NAMALWA (cell line): ENCODE results near the gene RSRC1.

Source experiments
- DNase-seq: peaks from one replicate; pipeline ENCODE4 v3.0.0-alpha.2; 2015; ENCODE audit warnings: low spot score

RSRC1 gene

GRCh38 chr3:158128755-158129154 lies 18.9 kb downstream of the RSRC1 start:
- no peak for DNase-seq

DNA sequence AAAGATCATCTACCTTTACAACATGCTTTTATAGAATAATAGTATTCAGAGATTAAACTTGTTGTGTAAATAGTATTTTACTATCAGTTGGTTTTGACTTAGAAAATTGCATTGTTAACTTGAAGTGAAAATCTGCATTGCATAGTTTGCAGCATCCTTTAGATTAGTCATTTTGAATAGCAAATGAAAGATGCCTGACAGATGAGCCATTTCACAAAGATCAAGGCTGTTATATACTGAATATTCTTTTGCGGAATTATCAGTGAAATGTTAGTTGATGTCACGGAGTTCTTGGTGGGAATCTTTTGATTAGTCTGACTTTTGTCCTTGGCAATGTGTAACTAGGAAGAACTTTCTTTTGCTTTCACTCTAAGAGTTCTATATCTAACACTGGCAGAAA lies 24.5 kb downstream of the RSRC1 start:
- DNase-seq = no peak

DNA sequence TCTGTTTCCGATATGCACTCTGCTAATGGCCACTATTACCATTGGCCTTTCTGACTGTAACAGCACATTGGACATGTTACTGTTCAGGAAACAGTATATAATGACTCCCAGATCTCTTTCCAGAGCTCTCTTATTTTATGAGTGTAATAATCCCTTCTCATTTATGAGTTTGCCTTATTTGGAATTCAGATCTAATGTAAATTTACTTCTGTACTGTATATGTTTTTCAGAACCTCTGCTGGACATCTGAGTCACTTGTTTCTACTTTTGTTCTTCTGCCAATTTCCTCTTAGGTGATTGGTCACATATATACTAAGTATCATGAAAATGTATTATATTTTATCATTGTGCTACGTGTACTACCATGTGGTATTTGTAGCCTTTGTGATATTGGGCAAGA lies 30.5 kb downstream of the RSRC1 start:
- no peak for DNase-seq

DNA sequence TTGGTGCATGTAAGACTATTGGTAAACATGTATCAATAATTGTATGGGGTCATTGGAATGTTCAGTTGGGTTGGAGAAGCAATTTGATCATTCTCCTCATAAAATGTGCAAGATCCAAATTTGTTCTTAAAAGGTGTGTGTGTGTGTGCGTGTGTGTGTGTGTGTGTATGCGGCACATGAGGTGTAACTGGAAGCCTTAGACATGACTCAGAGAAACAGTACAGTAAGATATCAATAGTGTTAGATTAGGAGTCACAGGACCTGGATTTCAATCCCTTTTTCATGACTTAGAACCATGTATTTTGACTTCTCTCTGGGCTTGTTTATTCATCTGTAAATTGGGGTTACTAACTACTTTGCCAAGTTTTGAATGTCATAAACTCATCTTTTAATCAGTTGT lies 38.3 kb downstream of the RSRC1 start:
- DNase-seq = no peak

DNA sequence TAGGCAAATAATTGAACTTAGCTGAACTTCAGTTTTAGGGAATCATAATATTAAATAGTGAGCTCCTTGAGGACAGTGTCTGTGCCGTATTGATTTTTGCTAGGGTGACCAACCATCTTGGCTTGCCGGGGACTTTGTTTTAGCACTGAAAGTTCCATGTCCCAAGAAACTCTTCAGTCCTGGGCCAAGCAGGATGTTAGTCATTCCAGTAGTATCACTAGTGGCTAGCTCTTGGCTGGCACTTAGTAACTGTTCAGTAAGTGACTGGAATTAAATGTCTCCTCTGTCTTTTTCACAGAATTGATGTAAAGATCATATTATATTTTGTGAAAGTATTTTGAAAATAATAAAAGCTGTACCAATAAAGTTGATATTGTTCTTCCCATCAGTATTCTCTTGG lies 42.3 kb downstream of the RSRC1 start:
- no peak for DNase-seq

GRCh38 chr3:158158969-158159368 lies 49.1 kb downstream of the RSRC1 start:
- DNase-seq = no peak

GRCh38 chr3:158159714-158160113 lies 49.8 kb downstream of the RSRC1 start:
- DNase-seq = no peak

DNA sequence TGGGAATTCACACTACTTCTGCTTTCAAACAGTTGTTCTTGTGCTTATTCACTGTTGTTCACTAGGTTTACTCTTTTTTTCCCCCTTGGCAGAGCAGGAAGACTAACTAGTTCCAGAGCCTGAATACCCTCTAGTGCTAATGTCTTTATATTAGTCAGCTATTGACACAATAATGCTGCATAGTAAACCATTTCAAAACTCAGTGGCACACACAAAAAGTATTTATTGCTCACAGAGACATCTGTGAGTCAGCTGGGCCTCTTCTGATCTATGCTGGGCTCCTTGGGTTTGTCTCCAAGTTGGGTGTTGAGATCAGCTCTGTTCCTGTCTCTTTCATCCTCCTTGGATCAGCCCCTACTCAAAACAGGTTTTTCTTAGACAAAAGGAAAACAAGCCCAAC lies 51.1 kb downstream of the RSRC1 start:
- no peak for DNase-seq

DNA sequence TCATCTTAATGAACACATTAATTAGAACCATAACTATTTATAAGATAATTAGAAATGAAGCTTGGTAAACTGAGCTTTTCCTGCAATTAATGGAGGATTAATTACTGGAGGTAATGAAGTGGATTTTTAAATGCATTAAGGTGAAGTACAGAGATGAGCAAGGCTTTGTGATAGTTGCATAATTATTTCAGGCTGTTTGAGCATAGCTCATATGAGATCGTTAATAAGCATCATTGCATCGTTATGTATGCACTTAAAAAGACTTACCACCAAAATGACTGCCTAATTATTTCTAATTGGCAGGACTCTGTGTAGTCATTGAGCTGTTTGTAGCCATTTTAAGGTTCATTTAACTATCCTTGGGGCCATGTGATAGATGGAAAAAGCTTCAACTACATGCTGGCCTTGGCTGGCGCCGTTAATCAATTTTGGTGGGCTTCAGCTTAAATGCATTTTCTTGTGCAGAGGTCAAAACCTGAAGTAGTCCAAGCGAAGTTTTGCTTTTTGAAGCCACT lies 55.3 kb downstream of the RSRC1 start:
- no peak for DNase-seq

DNA sequence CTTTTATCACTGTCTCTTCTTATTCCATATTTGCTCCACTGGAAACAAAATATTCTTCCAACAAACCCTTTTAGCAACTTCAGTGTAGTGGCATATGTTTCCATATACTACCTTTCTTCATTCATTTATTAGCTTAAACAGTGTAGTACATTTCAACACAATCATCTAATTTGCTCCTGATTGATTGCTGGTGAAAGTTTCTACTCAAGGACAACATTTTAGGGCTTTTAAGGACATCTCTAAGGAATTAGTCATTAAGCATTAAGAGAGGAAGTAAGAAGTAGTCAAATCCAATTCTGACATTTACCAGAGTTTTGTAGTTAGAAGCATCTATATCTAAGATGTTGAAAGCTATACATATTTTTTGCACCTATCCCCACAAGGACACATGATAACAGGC lies 55.8 kb downstream of the RSRC1 start:
- DNase-seq = no peak

DNA sequence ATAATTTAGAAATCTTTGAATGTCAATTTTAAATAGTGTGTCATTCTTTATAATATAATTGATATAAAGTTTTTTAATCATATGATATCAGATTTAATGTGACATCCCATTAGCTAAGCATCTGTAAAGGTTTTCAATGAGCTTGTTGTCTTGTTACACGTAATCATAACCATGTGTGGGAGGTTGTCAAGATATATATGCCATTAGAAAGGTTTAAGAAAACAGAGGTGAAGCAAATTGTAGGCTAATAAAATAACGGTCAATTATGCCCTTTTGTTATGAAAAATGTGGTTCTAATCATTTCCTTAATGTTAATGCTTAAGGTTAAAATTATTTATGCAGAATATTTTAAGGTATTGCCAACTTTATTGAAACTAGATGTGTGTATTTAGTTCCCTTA lies 56.3 kb downstream of the RSRC1 start:
- DNase-seq = no peak

DNA sequence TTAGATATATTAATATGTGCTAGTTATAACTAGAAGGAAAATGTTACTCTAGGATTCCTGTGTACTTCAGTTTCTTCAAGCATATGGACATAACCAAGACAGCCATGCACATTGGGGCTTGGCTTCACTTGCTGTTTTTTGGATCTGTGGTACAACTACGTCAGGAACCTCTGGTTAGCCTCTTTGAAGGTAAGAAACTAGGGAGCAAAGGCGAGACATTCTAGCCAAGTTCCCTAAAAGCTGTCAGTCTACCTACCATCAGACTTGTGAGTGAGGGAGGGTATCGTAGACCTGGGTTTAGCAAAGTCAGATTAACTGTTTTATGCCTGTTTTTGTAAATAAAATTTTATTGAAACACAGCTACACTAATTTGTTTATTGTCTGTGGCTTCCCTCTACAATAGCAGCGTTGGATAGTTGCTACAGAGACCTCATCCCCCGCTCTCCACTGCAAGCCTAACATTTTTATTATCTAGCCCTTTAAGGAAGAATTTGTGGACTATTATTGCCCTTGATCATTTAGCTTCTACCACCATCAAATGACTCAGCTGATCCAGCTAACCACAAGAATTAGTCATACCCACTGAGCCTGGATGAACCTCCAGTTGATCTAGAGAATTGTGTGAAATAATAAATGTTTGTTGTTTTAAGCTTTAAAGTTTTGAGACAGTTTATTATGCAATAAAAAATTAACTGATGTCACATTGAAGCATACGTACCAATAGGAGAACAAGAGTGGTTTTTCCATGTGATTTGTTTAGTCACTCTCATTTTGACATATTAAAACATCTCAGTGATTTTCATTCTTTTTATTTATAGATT lies 58.1 kb downstream of the RSRC1 start:
- DNase-seq = no peak

DNA sequence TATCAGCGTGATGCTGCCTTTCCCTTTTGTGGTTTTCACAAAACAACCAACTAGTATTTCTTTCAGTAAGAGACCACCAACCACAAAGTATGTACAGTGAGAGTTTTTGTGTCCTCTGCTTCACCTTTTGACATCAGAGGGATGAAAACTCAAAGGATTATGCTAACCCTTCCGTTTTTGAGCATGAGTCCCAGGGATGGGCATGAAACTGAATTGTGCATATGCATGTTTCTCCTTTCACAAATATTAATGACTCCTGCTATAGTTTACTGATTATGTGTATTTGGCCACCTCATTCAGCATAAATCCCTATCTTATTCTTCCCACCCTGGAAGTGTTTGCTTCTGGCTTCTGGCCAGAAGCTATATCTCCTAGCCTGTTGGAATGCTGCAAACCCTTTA lies 59.2 kb downstream of the RSRC1 start:
- DNase-seq = no peak

GRCh38 chr3:158181096-158181495 lies 71.2 kb downstream of the RSRC1 start:
- no peak for DNase-seq

GRCh38 chr3:158185711-158186110 lies 75.8 kb downstream of the RSRC1 start:
- no peak for DNase-seq

DNA sequence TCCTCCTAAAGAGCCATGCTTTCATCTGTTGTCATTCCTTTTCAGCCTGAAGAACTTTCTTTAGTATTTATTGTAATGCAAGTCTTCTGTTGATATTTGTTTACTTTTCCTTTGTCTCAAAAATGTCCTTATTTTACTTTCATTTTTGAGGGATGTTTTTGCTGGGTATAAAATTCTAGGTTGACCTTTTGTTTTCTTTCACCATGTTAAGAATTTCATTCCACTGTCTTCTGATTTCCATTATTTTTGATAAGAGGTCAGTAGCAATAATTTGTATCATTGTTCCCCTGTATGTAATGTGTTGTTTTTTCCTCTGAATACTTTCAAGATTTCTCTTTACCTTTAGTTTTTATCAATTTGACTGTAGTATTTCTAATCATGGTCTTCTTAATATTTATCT lies 91.1 kb downstream of the RSRC1 start:
- no peak for DNase-seq

DNA sequence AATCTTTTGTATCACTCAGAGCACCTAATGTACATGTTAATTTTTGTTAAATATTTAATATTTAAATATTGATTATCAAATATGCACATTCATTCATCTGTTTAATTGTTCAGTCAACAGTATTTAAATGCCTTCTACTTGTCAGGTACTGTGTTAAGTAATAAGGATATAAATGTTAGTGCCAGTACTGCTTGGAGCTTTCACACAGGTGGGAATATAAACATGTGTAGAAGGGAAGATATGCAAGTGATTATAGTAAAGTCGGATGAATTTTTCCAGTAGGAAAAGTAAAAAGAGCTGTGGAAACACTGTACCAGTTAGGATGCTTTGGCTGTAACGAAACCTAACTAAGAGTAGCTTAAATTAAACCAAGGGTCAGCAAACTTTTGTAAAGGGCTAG lies 95.4 kb downstream of the RSRC1 start:
- DNase-seq = no peak

- no peak for DNase-seq
Observed at GRCh38 chr3:158205994-158206393, 96.1 kb downstream of the RSRC1 start.

DNA sequence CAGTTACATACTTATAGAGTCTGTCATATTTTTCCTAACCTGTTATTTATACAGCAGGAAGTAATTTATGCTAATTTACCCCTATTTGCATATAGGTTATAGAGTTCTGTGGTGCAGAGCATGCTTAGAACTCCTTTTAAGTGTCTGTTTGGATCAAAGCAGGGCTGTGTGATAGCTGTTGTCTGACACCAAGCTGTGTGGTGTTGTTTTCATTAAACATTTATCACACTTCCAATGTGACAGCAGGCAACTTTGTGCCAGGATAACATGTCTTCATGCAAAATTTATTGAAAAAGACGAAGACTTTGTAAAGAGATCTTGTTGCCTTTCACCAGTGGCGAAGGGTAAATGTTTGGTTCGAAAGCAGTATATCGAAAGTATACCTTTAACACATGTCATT lies 100.2 kb downstream of the RSRC1 start:
- DNase-seq = no peak

- DNase-seq = no peak
Observed at GRCh38 chr3:158213461-158213860, 103.6 kb downstream of the RSRC1 start.

DNA sequence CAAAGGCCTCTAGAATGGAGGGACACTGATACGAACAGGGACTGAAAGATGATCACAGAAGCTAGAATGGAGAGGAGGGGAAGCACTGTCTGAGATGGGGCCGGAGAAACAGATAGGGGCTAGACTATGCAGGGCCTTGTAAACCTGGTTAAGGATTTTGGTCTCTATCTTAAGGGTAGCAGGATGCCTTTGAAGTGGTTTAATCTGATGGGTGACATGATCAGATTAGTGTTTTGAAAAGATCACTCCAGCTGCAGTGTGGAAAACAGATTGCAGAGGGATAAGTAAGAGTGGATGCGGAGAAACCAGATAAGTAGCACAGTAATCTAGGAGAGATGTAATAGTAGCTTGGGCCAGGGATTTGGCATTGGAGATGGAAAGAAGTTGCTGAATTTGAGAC lies 108.1 kb downstream of the RSRC1 start:
- DNase-seq = no peak

GRCh38 chr3:158220575-158220974 lies 110.7 kb downstream of the RSRC1 start:
- no peak for DNase-seq

DNA sequence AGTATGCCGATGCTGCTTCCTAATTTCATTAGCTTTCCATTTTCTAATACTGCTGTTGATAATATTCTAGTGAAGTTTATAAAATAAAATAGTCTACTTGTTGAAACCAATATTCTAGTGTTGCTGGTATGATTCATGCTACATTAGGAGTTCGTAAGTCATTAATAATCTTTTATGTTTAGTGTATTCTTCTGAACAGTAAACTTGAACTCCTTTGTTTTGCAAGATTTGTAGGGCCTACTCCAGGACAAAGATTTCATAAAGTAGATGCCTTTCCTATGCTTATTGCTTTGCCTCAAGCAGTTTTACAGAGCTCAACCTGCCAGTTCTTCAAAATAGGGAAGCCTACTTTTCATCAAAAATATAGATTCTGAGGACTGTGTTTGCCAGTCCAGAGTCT lies 111.5 kb downstream of the RSRC1 start:
- no peak for DNase-seq

DNA sequence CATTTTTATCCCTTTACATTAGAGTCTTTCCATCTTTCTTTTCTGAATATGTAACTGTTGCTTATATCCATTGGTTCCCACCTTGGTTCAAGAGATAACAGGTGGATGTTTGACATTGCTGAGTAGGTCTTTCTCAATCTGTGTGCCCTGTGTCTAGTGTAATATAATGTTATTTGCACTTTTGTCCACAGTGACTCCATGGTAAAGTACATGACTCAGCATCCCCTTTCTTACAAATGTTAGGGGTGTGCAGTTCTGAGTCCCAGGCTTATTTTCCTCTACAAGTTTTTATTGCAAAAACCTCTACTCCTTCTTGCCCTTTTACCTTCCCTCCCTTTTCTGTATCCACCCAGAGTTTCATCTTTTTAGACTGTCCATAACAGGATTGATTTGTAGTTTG lies 116.5 kb downstream of the RSRC1 start:
- no peak for DNase-seq
